Bladder microvascular endothelial cell (primary cell): Measurements from ENCODE around the gene DMGDH. TPM values are rescaled to one million over a fixed set of nuclear protein-coding genes. Genes with fewer than 3 reads are reported as not detected.

Experiments used
- total RNA-seq: library from RNA; depleted of rRNA; stranded (reverse); fragments of >200 nt; gene quantifications from 2 replicates; pipeline ENCODE4 v1.2.3, GENCODE V29; 2014

Gene DMGDH
- total RNA-seq: 0.50 TPM in 1 of 2 replicates, not detected in the other

DNA sequence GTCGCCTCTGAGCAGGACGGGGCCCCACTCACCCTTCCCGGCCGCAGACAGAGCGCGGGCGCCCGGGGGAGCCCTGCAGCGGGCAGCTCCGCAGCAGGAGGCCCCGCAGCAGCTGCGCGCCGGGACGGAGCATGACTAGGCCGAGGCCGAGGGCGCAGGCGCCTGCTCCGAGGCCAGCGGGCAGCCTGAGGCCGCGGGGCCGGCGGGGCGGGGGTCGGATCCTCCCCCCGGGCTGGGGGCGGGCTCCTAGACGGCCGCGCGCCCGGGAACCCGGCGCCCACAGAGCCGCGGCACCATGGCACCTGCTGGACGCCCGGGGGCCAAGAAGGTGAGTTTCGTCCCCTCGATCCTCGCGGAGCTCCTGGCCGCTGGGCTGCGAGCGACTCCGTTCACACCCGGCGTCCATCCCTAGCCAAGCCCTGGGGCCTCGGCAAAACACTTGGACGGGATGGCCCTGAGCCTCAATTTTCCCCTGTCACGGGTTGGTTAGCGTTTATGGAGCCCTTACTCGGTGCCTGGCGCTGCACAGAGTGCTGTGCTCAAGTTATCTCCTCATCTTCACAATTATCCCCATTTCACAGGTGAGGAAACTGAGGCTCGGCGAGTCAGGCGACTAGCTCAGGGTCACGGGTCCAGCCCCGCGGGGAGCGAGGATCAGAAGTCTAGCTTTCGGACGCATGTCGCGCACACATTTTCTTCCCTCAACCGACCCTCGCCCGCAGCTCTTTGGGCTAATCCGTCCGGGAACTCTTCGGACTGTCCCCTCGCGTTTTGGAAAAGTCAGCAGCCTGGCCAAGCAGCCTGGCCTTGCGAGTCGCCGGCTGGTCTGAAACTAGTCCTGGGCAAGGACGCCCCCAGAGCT lies at the start of gene DMGDH, which contains the start of gene BHMT2:
Gene DMGDH, minus strand, starts transcription at position 187 of the 862 bp plus-strand sequence. Its CDS starts 54 bp downstream, at position 133.
Gene BHMT2, plus strand, starts transcription at position 280 of the 862 bp plus-strand sequence. Its CDS starts 16 bp downstream, at position 296.

GRCh38 chr5:79111387-79111959 lies 42.0 kb upstream of the DMGDH start, which contains the start of gene BHMT:
Gene BHMT (plus strand): TSS chr5:79111809. CDS start chr5:79111886, 77 bp downstream.

GRCh38 chr5:78985116-78985724 lies 84.3 kb downstream of the DMGDH start, which contains the start of gene ARSB:
Gene ARSB (minus strand): TSS chr5:78985310. CDS start chr5:78985248, 62 bp downstream.

Other genes with a start within 250 kb of the DMGDH start
- 9.1 and 14.7 TPM in 2 replicates for gene ARSB, start 84.4 kb downstream of the DMGDH start, total RNA-seq
- 0.16 and 1.3 TPM in 2 replicates for gene BHMT2, start 93 bp upstream of the DMGDH start, total RNA-seq
- gene BHMT, start 42.1 kb upstream of the DMGDH start, total RNA-seq: not detected in 2 replicates
- gene JMY, start 166.5 kb upstream of the DMGDH start, total RNA-seq: 5.5 and 16.1 TPM in 2 replicates